HK-2 (cell line): ENCODE results near the gene NFIA.

Source experiments
- DNase-seq: peaks from one replicate; pipeline ENCODE4 v3.0.0-alpha.2; 2018; ENCODE audit not compliant: unreplicated experiment

The NFIA gene

DNA sequence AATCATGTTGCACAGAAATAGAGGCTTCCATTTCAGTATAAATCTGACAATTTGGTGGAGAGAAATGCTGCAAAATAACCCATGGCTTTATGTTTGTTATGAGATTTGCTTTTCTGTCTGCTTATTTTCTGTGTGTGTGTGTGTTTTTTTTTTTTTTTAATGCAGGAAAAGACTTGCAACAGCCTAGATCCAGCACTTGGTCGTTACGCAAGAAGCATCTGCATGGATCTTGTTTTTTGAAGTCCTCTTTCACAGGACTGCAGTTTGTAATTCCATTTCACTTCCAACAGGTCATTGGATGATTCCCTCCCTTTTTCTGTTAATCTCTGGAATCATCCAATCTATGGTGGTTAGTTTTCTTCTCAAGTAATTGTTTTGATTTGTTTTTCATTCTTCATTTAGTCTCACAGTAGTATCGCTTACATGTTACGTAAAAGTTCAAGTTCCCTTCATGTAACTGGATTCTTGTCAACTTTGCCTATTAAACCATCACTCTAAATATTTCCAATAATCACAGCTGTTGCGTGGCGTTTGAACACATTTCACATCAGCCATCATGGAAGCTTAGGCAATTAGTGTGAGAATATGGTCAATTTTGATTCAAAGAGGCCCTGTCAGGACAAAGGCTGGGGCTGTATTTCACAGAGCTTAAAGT lies 312.9 kb downstream of the NFIA start:
- DNase-seq = no peak

DNA sequence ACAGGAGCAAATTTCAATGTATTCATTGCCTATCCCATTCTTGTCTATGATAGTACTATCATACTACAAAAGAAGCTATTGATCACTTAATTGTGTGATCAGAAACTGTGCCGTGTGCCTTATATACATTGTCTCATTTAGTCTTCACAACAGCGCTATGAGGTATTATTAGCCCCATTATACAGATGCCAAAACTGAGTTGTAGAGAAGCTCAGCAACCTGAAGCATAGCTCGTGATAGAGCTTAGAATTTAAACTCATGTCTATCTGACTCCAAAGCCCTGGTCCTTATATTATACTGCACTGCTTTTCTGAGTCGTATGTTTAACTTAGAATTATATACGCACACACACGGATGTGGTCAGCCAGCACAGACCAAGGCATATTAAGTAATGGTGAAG lies 315.1 kb downstream of the NFIA start:
- DNase-seq = no peak

DNA sequence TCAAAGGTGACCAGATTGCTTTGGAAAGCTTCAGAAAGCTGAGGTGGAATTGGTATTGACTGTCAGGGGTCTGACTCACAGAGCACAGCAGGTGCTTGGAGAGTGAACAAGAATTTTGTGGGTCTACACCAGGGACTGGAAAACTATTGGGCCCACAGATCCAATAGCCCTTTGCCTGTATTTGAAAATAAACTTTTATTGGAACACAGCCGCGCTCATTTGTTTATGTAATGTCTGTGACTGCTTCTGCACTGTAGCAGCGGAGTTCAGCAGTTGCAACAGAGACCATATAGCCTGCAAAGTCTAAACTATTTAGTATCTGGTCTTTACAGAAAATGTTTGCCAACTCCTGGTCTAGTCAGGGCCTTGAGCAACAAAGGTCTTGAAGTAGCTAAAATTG lies 315.6 kb downstream of the NFIA start:
- no peak for DNase-seq

DNA sequence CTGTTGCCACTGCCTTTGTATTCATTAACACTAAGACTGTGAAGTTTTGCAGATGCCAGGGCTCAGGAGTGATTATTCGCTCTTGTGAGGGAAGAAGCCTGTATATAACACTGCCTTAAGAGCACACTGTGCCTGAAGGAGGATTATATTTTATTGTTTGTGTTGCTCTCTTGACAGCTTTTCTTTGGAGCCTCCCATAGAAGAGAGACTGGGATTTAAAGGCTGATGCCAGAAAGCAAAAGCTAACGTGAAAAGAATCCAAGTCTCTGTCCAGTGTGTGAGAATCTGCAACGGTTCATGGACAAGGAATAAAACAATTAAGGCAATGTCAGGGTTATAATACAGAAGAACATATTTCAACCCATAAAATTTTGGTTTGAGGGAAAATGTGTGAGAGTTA lies 316.8 kb downstream of the NFIA start:
- DNase-seq = no peak

DNA sequence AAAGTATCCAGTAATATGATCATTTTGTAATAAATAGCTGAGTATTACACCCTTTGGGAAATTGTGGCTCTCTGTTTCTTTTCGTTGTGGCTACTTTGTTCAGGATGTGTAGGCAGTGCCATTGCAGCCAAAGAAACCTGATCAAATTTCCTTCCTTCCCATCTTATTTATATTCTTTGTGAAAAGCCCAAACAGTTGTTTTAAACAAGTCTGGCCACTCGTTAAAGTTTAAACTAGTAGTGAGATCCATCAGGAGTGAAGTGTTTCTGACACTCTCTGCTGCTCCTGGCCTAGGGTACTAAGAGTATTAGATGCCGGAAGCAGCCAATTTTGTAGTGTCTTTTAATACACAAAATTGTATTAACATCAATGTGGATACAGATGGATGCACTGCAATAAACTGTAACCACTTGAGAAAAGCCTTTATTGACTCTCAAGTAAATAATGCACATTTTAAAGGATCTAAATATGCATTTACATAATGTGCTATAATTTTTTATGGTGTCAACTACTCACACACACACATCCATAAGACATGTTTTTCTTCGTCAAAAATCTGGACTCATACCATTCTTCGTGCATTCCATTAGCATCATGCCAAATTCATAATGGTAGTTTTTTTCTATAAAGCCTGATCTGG lies 317.9 kb downstream of the NFIA start:
- no peak for DNase-seq

DNA sequence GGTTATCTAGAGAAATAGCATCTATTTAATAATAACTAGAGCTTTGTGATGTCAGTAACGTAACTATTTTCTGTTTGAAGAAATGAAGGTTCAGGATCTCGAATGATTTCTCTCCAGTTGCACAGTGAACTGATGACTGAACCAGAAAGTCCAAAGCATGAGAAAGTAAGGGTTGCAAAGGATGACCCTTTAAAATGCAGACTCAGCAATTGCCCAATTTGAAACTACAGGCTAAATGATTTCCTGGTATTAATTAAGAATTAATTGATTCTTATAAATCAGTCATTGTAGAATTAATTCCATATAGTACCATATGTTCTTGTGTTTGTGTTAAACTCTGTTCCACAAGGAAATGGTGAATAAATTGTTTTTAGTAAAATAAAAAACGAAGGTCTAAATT lies 318.6 kb downstream of the NFIA start:
- no peak for DNase-seq

DNA sequence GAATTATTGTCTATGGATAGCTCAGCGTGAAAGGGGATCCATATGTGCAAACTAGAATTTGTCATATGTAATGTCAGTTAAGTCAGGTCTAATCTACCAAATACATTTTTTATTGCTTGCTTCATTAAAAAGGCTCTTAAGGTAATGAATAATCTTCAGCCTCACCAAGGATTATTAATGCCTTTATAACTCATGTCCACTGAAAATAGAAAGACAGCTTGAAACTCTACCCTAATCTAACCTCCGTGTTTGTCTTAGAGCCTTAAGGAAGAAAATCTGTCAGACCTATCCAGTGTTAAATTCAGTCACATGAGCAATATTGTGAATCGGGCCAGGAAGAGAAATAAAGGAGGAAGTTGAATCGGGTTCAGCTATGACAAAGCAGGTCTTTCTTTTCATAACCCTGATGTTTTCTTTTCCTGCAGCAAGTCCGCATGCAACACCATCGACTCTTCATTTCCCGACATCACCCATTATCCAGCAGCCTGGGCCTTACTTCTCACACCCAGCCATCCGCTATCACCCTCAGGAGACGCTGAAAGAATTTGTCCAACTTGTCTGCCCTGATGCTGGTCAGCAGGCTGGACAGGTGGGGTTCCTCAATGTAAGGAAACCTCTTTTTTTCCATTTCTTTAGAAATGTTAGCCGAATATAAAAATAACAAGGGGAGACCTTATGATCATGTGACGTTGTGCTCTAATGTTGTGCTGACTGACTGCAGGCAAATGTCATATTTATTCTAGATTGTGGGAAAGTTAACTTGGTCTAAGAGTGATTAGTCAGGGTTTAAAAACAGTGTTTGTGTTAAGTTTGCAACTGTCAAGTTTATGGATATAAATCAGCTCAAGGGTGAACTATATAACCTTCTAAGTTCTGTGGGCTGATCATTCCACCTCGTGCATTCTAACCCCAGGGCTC lies 321.6 kb downstream of the NFIA start:
- DNase-seq = no peak

DNA sequence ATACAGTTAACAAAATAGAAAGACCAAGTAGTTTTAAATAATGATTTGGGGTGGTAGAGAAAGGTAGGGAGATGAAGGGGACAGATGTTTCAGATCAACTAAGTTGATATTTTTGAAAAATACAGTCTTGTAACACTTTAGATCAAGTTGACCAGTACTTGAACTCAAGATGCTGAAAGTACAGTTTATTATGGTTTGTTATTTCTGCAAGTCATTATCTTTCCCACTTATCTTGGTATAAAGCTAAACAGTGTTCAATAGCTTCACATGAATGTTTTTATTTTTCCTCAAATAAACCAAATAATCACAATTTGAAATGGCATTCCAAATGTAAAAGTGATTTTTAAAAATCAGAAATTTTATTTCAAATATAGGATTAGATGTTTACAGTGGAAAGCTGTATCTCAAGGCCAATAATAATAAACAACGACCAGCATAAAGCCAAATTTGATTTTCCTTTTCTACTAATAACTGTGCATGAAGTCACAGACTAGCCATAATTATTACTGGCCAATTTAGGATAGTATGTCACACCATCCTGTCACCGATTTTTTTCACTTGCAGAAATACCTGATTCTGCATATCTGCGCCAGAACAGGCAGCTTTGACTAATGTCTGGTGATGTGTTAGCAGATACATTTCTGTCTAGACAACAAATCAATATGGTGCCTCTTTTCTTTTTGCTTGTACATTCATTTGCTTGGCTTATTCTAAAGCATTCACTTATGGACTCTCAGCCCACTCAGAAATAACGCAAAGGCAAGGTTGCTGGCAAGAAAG lies 322.4 kb downstream of the NFIA start:
- no peak for DNase-seq

DNA sequence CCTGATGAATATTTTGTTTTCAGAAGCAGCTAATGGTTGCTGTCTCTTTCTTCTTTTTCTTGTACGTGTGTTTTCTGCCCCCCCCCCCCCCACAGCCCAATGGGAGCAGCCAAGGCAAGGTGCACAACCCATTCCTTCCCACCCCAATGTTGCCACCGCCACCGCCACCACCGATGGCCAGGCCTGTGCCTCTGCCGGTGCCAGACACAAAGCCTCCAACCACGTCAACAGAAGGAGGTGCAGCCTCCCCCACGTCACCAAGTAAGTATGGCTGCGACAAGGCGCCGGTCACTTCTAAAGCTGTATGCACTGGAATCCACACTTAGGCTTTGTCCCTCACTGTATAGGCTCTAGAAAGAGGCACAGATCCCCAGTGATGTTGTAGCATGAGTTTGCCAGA lies 324.1 kb downstream of the NFIA start:
- no peak for DNase-seq

DNA sequence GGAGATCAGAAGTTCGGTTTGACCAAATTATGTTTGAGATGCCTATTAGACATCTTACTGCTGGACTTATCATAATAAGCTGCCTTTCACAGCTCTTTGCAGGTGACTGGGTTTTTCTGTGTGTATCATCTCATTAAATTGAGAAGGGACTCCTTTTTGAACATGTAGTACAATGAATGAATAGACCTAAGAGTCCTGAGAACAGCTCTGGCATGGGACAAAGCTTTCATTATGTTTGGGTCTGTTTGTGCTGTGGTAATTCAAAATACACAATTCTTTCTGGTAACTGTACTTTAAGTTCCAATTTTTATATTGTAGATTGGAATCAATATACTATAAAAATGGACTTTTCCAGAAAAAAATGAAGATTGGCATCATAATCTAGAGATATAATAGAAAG lies 330.2 kb downstream of the NFIA start:
- no peak for DNase-seq

DNA sequence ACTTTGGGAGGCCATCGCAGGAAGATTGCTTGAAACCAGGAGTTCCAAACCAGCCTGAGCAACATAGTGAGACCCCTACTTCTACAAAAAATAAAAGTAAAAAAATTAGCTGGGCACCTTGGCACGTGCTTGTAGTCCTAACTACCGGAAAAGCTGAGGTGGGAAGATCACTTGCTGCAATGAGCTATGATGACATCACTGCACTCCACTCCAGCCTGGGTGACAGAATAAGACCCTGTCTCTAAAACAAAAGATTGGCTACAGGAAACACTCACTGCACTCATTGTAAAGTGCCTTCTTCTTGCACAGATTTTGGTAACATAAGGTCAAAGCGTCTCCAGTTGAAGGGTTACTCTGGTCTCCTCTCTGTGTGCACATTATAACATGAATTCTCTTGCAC lies 336.8 kb downstream of the NFIA start:
- no peak for DNase-seq

DNA sequence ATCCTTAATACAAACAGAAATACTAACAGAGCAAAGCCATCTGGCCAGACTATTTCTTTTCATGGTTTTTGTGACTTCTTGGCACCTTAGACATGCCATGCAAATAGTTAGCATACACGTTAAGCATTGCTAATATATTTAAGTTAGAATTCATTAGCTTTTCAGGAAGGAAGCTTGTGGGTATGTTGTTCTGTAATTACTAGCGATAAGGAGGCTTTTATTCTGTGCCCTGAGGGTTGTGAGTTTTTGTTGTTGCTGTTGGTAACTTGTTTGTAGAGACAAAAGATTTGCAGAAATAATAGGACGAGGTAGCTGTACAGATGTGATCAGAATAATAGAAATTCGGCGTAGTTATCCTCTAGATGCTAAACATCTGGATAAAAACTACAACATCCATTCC lies 337.3 kb downstream of the NFIA start:
- DNase-seq = no peak

DNA sequence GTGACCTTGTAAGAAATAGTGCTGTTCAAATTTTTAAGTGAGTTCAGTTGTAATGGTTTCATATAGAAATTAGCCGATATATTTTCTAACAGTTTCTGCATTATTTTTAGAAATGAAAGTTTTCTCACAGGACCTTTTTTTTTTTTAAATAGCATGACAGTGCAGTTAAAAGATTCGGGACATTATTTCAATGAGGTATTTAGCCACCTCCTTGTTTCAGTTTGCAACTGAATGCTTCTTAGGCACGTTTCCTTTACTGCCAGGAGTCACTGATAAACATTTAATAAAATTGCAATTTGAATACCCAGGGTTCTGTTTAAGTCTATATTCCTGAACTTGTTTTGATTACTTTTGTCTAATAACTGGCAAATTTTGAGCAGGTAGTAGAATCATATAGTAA lies 337.9 kb downstream of the NFIA start:
- DNase-seq = no peak

DNA sequence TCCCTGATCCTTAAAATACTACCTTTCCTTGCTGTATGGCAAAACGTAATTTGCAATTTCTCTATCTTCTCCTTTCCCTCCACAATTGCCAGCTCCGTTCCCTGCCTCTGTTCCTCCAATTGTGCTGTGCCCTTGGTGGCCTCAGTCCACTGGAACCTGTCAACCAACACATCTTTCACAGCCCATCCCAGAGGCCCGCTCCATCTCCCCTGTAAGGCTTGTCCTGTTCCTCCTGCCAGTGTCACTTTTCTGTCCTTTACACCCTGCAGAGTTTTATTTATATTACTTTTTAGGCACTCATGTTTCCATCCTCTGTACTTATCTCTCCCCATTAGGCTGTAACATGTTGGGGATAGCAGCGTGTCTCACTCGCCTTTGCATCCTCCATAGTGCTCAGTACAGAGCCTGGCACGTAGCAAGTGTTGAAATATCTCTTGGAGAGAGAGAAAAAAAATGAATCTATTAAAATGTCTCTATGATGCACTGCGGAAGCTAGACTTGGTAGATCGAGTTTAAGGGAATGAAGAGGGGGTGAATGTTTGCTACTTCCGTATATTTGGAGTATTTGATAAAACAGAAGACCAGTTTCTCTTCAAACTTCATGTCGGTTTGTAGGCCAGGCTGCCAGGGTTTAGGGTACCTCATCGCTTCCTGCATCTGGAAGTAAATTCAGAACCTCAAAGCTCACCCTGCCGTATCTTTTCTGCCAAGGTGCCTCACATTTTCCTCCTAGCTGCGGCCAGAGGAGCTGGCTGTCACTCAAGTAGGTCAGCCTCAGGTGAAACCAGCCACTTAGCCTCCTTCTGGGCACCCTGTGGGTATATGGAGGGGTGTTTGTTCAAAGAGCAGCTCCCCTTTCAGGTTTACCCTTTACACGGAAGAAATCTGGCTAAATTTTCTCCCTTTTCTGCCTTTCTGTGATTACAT lies 338.8 kb downstream of the NFIA start:
- no peak for DNase-seq

DNA sequence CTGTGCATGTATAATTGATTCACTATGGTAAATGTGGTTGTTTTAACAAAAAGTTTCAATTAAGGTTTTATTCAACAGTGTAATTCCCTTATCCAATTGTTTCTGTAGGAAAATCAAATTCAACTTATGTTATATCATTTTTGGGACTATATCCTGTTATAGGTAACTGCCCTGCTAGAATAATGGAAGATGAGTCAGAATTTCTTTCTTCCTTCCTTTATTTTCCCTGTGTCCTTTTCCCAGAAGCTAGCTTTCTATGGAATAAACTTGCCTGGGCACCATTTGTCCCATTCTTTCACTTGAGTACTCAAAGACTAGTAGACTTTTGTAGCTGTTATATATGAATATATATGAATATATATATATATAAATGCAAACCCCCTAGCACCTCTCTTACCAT lies 341.3 kb downstream of the NFIA start:
- DNase-seq = no peak

DNA sequence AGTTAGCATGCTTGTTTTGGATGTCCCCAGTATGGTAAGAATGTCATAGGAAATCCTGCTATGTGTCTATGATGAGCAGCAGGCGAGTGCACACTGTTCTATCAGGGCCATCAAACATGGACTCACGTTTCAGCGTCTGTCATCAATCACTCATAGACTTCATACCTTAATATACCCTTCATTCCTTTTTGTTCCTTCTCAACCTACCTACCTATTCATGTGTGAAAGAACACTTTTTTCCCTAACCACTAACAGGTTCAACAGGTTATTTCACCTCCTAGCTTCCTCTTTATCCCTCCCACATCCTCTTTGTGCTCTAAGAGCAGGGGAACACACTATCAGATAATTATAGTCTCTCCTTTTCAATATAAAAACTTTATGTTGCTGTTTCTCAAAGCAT lies 342.0 kb downstream of the NFIA start:
- DNase-seq = no peak

DNA sequence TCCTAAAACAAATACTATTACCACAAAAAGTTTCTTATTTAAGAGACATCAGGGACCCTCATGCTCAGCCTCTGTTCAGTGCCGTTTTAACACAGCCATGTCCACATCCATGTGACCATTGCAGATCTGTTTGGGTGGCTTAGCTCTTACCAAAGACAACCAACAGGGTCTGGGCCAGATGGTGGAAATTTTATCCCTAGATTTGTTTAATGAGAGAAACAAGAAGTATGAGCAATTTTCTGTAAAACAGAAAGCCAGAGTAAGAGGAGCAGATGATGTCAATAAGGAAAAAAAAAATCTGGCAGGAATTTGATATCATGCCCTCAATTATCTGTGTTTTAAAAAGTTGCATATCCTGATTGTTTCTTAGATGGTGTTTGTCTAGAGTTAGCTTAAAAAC lies 342.7 kb downstream of the NFIA start:
- DNase-seq = no peak

DNA sequence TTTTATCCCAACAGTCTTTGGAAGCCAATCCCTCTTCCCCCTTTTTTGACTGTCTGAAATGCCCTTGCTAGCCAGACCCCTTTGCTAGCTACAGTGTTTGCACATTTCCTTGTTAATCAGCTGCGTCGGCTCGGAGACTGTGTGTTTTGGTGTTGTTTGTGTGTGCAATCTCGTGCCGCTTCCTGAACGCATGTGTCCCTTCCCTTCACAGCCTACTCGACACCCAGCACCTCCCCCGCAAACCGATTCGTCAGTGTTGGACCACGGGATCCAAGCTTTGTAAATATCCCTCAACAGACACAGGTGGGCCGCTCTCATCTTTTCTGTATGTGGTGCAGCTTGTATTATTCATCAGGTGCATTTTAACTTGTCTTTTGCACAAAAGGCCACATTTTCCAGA lies 343.9 kb downstream of the NFIA start:
- no peak for DNase-seq

DNA sequence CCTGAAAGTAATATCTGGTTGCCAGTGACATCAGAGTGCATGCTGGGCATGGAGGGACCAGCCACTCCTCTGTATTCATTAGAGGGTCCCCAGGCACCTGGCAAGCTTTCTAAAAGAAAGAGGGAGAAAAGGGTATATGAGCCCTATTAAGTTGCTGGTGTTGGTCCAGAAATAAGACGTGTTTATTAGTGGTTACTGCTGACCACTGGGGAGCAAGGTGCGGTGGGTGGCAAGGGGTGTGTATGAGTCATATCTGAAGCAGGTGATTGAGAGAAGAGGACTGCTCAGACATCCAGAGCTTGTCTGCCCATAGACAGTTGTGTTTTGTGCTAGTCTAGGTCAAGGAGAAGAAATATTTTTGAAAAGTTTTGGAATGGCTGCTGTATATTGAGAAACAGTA lies 344.5 kb downstream of the NFIA start:
- no peak for DNase-seq

DNA sequence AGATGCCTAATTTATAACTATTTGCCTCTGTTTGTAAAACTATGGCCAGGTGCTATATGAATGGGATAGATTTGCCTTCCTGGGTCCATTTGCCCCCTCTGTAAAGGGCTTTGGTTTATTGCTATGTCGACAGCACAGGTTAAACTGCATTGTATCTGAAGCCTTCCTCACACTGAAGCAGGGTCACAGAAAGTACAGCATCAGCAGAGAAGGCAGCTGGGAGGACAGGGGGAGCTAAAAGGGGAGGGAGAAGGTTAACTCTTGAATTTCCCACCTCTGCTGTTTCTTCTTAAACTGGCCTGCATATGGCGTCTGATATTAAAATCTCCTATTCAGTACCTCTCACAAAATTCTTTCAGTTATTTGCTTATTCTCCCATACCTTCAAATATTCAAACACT lies 345.1 kb downstream of the NFIA start:
- no peak for DNase-seq

DNA sequence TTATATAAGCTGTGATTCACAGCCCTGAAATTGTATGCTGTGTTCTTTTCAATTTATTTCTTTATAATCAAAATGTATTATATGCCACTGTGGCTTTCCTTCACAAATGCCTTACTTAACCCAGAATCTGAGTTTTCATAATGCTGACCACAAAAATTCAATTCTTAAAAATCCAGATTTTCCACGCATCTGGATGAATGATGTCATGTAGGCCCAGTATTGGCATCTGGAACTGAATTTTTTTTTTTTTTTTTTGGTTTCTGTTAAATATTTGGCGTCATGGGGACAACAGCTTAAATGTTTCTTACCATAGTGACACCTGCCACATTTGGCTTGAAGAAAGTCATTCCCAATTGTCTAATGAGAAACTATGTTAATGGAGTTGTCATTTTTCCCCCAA lies 345.8 kb downstream of the NFIA start:
- DNase-seq = no peak
